GM12874 (cell line): ENCODE data around the gene S100A1.

Experiments
- TF ChIP-seq, protein P1 (sequence below): IDR thresholded peaks from 2 replicates; pipeline ENCODE4 v1.5.1; 2011; ENCODE audit warnings: low read depth, mild to moderate bottlenecking, control low read depth, low read length, moderate library complexity; ENCODE audit not compliant: insufficient read depth

Gene S100A1

DNA sequence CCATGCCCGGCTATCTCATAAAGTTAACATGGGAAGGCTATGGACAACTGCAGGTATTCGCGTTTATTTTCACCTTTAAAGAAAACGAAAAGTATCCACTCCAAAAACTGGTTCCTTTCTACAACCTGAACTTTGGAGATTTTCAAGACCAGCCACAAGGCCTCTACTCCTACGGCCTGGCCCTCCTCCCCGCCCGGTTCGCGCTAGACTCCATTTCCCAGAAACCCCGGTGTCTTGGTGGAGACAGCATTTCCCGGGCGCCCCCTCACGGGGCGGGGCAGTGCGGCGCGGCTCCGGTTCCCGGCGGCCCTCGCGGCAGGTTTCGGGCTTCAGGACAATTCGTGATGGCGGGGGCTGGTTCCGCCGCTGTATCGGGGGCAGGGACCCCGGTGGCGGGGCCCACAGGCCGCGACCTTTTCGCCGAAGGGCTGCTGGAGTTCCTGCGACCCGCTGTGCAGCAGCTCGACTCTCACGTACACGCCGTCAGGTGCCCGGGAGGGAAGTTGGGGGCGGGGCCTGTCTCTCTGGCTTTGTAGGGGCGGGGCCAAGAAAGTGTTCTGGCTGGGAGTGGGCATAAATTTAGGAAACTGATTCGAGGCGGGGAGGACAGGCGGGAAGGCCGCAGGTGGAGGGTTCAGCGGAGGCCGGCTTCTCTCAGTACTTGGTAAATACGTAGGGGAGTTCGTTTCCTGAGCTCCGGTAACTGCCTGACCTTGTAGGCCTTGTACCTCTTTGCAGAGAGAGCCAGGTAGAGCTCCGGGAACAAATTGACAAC, 30.4 kb downstream of the S100A1 start, which contains the start of gene SNAPIN:
SNAPIN (plus strand) TSS at position 304 of the 775 bp plus-strand sequence; CDS start at position 345, 41 bp downstream.
- TF ChIP-seq, protein P1, sequence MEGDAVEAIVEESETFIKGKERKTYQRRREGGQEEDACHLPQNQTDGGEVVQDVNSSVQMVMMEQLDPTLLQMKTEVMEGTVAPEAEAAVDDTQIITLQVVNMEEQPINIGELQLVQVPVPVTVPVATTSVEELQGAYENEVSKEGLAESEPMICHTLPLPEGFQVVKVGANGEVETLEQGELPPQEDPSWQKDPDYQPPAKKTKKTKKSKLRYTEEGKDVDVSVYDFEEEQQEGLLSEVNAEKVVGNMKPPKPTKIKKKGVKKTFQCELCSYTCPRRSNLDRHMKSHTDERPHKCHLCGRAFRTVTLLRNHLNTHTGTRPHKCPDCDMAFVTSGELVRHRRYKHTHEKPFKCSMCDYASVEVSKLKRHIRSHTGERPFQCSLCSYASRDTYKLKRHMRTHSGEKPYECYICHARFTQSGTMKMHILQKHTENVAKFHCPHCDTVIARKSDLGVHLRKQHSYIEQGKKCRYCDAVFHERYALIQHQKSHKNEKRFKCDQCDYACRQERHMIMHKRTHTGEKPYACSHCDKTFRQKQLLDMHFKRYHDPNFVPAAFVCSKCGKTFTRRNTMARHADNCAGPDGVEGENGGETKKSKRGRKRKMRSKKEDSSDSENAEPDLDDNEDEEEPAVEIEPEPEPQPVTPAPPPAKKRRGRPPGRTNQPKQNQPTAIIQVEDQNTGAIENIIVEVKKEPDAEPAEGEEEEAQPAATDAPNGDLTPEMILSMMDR, result no peak

DNA sequence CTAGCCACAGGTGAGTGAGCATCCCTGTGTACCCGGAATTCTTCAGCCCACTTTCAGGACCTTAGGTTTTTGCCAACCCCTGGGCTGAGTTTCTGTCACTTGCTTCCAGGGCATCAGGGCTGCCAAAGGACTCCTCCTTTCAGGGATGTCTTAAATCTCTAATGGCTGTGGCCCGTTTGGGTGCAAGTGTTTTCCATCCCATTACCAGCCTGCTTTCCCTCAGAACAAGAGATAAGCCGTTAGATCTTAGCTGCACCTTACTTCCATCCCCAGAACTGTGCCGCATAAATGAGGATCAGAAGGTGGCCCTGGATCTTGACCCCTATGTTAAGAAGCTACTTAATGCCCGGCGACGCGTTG, 30.9 kb downstream of the S100A1 start:
- TF ChIP-seq, protein P1, result no peak

DNA sequence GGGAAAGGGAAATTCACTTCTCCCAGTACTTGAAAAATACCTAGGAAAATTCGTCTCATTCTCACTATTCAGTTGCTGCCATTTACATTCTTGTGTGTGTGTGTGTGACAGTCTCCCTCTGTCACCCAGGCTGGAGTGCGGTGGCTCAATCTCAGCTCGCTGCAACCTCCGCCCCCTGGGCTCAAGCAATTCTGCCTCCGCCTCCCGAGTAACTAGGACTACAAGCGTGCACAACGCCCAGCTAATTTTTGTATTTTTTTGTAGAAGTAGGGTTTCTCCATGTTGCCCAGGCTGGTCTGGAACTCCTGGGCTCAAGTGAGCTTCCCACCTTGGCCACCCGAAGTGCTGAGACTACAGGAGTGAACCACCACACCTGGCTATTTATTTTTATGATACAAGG, 31.4 kb downstream of the S100A1 start:
- TF ChIP-seq, protein P1, result no peak

DNA sequence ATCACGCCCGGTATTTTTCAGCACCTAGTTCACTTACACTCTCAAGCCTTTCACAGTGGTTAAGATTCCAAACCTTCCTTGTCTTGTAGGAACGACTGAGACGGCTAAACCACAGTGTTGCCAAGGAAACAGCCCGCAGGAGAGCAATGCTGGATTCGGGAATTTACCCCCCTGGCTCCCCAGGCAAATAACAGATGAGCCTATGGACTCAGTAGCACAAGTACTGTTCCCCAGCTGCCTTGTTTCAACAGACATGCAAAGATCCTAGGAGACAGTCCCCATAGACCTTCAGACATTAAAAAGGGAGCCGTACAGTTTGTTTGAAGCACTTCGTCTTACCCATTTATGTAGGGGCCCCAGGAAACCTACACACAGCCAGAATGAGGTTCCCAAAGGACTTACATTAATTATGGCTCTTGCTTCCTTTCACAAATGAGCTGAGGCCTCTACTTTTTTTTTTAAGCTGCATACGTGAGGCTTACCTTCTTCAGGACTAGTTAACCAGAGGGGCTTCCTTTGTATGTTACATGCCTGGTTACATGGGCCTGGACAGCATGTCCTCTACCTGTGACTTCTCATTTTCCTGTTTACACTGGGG, 33.0 kb downstream of the S100A1 start:
- TF ChIP-seq, protein P1, result no peak

DNA sequence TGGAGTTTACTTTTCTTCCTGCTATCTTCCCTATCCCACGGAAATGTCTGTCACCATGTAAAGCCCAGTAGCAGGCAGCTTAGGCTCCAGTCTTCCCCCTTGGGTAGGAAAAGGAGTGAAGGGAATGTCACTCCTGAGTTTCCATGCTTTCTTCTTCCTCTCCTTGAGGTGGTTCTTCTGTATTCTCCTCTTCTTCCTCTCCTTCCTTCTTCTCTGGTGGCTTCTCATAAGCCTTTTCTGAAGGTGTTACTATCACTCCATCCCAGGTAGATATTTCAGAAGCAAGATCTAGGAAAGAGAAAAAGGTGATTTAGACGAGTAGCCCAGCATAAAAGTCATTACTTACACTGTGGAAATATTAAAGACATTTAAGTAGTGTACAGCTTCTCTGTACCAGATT, 34.0 kb downstream of the S100A1 start:
- TF ChIP-seq, protein P1, result no peak

DNA sequence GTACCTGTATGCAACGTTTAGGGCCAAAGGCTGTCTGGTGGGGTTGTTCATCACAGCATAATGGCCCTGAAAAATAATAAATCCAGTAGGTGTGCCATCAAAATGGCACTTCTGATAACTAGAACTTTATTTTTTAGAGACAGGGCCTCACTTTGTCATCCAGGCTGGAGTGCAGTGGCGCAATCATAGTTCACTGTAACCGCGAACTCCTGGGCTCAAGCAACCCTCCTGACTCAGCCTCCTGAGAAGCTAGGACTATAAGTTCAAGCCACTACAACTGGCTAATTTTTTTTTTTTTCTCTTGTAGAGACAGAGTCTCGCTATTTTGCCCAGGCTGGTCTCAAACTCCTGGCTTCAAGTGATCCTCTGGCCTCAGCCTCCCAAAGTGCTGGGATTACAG, 35.0 kb downstream of the S100A1 start:
- TF ChIP-seq, protein P1, result no peak

DNA sequence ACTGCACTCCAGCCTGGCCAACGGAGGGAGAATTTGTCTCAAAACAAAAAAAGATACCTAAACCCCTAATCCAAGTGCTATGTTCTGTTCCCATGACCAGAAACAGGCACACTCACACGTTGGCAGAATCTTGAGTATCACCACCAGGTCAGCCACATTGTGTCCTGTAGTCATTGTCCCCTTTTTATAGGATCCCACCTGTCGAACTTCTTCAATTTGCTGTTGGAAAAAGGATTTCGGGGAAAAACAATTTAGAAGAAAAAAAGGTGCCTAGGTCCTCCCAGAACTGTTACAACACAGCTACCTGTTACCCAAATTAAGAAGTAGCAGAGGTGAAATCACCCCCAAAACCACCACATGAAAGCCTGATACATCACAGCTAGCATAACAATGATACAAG, 39.2 kb downstream of the S100A1 start:
- TF ChIP-seq, protein P1, result no peak
